ACC112 (cell line): ENCODE measurements around the gene CLSTN3.

Experiments
- H2AFZ ChIP-seq: fragments of 200-600 bp; sonication (generic); one replicate; pipeline ENCODE4 v1.6.0; 2017; ENCODE audit warnings: antibody characterized with exemption, low read length; ENCODE audit not compliant: unreplicated experiment
- H3K27ac ChIP-seq: fragments of 200-600 bp; sonication (generic); 2 replicates; pipeline ENCODE4 v1.5.1; 2014; ENCODE audit warnings: low read depth, mild to moderate bottlenecking, antibody characterized with exemption, low read length, moderate library complexity
- H3K27me3 ChIP-seq: fragments of 200-600 bp; sonication (generic); 2 replicates; pipeline ENCODE4 v1.6.1; 2014; ENCODE audit warnings: mild to moderate bottlenecking, antibody characterized with exemption, low read length, moderate library complexity, mixed read lengths; ENCODE audit not compliant: insufficient read depth
- H3K36me3 ChIP-seq: fragments of 200-600 bp; sonication (generic); 2 replicates; pipeline ENCODE4 v1.6.1; 2016; ENCODE audit warnings: mild to moderate bottlenecking, antibody characterized with exemption, low read length, moderate library complexity, mixed read lengths; ENCODE audit not compliant: insufficient read depth
- H3K4me1 ChIP-seq: fragments of 200-600 bp; sonication (generic); one replicate; pipeline ENCODE4 v1.6.1; 2016; ENCODE audit warnings: low read length, mixed read lengths; ENCODE audit not compliant: insufficient read depth, unreplicated experiment, control insufficient read depth
- H3K4me3 ChIP-seq: fragments of 200-600 bp; sonication (generic); 2 replicates; pipeline ENCODE4 v1.5.1; 2014; ENCODE audit warnings: mild to moderate bottlenecking, low read depth, low read length
- H3K79me2 ChIP-seq: fragments of 200-600 bp; sonication (generic); one replicate; pipeline ENCODE4 v1.6.0; 2016; ENCODE audit warnings: low read length; ENCODE audit not compliant: control insufficient read depth, unreplicated experiment, insufficient read depth

The CLSTN3 gene

DNA sequence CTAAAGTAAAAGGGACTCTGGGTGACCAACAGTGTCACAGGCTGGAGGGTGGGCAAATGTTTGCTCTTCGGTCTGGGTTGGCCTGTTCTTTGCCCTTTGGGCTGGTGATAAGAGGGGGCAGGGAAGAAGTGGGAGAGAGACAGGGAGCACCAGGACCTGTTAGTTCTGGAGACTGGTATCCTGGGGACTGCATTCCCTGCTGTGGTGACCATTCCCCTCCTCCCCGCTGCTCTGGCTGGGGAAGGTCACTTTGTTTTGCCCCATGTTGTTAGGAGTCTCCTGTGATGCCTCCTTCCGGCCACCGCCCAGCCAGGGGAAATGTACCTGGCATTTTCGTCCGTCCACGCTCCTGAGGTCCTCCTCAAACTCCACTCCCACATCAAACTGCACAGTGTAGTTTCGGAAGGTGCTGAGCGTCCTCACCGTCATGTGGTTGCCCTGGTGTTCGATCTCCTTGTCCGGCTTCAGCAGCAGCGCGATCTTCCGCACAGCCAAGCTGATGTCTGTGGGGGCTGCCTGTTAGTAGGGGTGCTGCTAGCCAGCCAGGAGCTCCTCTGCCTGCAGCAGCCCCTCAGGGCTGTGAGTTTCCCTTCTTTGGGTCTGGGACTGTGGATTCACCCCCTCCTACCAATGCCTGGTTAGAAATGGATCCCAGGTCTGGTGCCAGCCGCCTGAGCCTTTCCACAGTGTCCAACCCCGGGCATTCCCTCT is 2.1 kb upstream of the CLSTN3 start:
- Histone ChIP-seq H3K79me2 (no peaks in the 10 kb centered on the region), H3K27ac (no peak overlapping the region), H3K36me3 (no peaks in the 10 kb centered on the region), H2AFZ (no peak overlapping the region), H3K4me1 (peaks cover 11% of the 10 kb centered on the region), H3K4me3 (no peak overlapping the region), H3K27me3 (no peaks in the 10 kb centered on the region)

- no peaks in the 10 kb centered on the region for H3K79me2 ChIP-seq
- H3K36me3 ChIP-seq = no peaks in the 10 kb centered on the region
- H2AFZ ChIP-seq = peak within 1 kb of the TSS; percentile 79
- H3K27me3 ChIP-seq = no peaks in the 10 kb centered on the region
- no peak within 1 kb of the TSS for H3K27ac ChIP-seq
- H3K4me1 ChIP-seq = peaks cover 11% of the 10 kb centered on the region
- peak within 1 kb of the TSS; percentile 83 for H3K4me3 ChIP-seq
These were observed 1.4 kb upstream of the CLSTN3 start, which contains the start of gene RBP5 for GRCh38 chr12:7128681-7129286. RBP5 (minus strand) TSS chr12:7128889; CDS start chr12:7128775, 114 bp downstream.

- Histone ChIP-seq H3K27me3 (no peaks in the 10 kb centered on the region), H3K79me2 (no peaks in the 10 kb centered on the region), H2AFZ (peak overlapping the region; percentile 79), H3K4me1 (peaks cover 11% of the 10 kb centered on the region), H3K36me3 (no peaks in the 10 kb centered on the region), H3K4me3 (peak overlapping the region; percentile 83), H3K27ac (no peak overlapping the region)
These were observed 792 bp upstream of the CLSTN3 start for GRCh38 chr12:7129287-7129871.

- H3K27ac ChIP-seq = no peak overlapping the region
These were observed 730 bp downstream of the CLSTN3 start for GRCh38 chr12:7130701-7131501.

DNA sequence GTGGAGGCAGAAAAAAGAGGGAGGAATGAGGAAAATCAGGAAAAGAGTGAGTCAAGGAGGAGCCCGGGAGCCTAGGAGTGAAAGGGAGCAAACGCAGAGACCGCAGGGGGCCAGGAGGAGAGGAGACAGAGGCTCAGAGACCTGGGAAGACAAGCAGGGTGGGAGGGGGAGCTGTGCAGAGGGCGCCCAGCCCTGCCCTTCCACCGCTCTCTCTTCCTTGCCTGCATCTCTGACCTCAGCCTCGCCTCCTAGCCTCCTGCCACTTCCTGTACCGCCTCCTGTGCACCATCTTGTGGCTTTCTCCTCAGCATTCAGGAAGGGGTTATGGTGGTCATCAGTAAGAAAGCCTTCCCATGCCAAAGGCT is 1.3 kb downstream of the CLSTN3 start:
- no peak overlapping the region for H2AFZ ChIP-seq
- H3K36me3 ChIP-seq = 0 out of 2 replicates have a peak, but pooled peaks cover 4% of the 10 kb centered on the region
- peaks cover 11% of the 10 kb centered on the region for H3K4me1 ChIP-seq
- no peaks in the 10 kb centered on the region for H3K79me2 ChIP-seq
- peak overlapping the region; percentile 83; the same call in 1 of the 2 replicates for H3K4me3 ChIP-seq
- no peak overlapping the region for H3K27ac ChIP-seq
- H3K27me3 ChIP-seq = no peaks in the 10 kb centered on the region

More at GRCh38 chr12:7130701-7131501, 730 bp downstream of the CLSTN3 start:
- H3K27me3 ChIP-seq = no peaks in the 10 kb centered on the region
- H3K36me3 ChIP-seq = no peaks in the 10 kb centered on the region
- no peaks in the 10 kb centered on the region for H3K79me2 ChIP-seq
- H2AFZ ChIP-seq = no peak overlapping the region
- peak overlapping the region; percentile 83 for H3K4me3 ChIP-seq
- peaks cover 11% of the 10 kb centered on the region for H3K4me1 ChIP-seq

DNA sequence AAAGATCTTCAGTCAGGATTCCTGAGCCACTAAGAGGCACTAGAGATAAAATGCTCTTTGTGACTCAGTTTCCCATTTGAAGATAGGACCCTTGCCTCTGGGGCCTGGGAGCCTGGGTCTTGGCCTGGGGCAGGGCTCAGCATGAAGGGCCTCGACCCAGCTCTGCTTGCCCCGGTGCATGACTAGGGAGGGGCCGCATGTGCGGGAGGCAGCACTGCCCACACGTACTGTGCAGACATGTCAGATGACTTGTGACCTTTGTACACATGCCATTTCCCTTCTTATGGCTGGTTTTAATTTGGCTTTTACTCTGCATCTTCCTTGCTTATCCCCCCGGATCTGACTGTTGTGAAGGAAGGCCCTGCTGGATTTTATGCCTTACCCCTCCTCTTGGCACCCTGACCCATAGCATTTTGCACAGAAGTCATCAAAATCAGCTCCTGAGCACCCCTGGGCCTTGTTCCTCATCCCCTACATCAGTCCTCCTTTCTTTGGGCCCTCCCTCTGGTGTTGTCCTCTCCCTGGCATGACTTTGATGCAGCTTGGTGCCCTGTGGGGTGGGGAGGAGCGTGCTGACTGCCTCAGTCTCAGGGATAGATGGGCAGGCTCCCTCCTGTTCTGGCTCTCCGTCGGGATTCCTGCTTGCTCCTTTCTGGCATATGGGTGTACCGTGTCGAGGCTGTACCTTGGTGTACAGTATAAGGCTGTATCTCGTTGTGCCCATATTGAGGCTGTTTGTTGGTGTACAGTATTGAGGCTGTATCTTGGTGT is 4.4 kb downstream of the CLSTN3 start:
- Histone ChIP-seq H3K79me2 (no peaks in the 10 kb centered on the region), H2AFZ (no peak overlapping the region), H3K4me3 (no peak overlapping the region), H3K27ac (no peak overlapping the region), H3K36me3 (0 out of 2 replicates have a peak, but pooled peaks cover 4% of the 10 kb centered on the region), H3K4me1 (peaks cover 3% of the 10 kb centered on the region), H3K27me3 (no peaks in the 10 kb centered on the region)

GRCh38 chr12:7136071-7136470 is 5.9 kb downstream of the CLSTN3 start:
- Histone ChIP-seq H3K79me2 (no peaks in the 10 kb centered on the region), H3K4me3 (no peak overlapping the region), H3K4me1 (no peaks in the 10 kb centered on the region), H3K27ac (no peak overlapping the region), H2AFZ (no peak overlapping the region), H3K27me3 (no peaks in the 10 kb centered on the region), H3K36me3 (0 out of 2 replicates have a peak, but pooled peaks cover 4% of the 10 kb centered on the region)

- Histone ChIP-seq H3K4me1 (no peaks in the 10 kb centered on the region), H3K4me3 (no peak overlapping the region), H2AFZ (no peak overlapping the region), H3K27me3 (no peaks in the 10 kb centered on the region), H3K27ac (no peak overlapping the region), H3K79me2 (no peaks in the 10 kb centered on the region), H3K36me3 (0 out of 2 replicates have a peak, but pooled peaks cover 4% of the 10 kb centered on the region)
These were observed 6.5 kb downstream of the CLSTN3 start for GRCh38 chr12:7136676-7137075.

GRCh38 chr12:7137908-7138307 is 7.7 kb downstream of the CLSTN3 start:
- Histone ChIP-seq H3K4me3 (no peak overlapping the region), H3K79me2 (no peaks in the 10 kb centered on the region), H3K36me3 (0 out of 2 replicates have a peak, but pooled peaks cover 4% of the 10 kb centered on the region), H3K27me3 (no peaks in the 10 kb centered on the region), H3K4me1 (no peaks in the 10 kb centered on the region), H3K27ac (no peak overlapping the region), H2AFZ (no peak overlapping the region)

DNA sequence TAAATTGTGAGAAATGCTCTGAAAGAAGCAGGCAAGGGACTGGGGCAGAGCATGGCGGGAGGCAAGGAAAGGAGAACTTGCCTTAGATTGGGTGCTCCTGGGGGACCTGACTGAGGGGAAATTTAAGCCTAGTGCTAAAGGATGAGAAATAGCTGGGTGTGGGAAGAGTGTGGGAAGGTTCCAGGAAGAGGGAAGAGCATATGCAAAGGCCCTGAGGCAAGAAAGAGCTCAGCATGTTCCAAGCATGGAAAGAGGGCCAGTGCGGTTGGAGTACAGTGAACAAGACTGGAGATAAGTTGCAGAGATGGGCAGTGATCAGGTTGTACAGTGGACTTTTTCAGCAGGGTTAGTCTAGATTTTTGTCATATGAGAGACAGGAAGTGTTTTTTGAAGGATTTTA is 9.0 kb downstream of the CLSTN3 start:
- 0 out of 2 replicates have a peak, but pooled peaks cover 4% of the 10 kb centered on the region for H3K36me3 ChIP-seq
- no peaks in the 10 kb centered on the region for H3K4me1 ChIP-seq
- no peak overlapping the region for H2AFZ ChIP-seq
- no peaks in the 10 kb centered on the region for H3K27me3 ChIP-seq
- H3K79me2 ChIP-seq = no peaks in the 10 kb centered on the region
- no peak overlapping the region for H3K4me3 ChIP-seq
- no peak overlapping the region for H3K27ac ChIP-seq
